HepG2 (cell line): ENCODE results near the gene MRM1. TPM values are rescaled to one million over a fixed set of nuclear protein-coding genes. Genes with fewer than 3 reads are reported as not detected.

Experiments used
- AFF4 ChIP-seq: sonication (generic); formaldehyde crosslinking; IDR thresholded peaks from 2 replicates; pipeline ENCODE4 v1.4.0; 2020; ENCODE audit warnings: missing genetic modification reagents
- AKAP8 ChIP-seq: sonication (generic); formaldehyde crosslinking; IDR thresholded peaks from 2 replicates; pipeline ENCODE4 v1.5.1; 2020; ENCODE audit warnings: mild to moderate bottlenecking, missing genetic modification reagents
- ELK4 ChIP-seq: sonication (generic); formaldehyde crosslinking; IDR thresholded peaks from 2 replicates; pipeline ENCODE4 v1.9.0; 2021; ENCODE audit warnings: missing genetic modification reagents, borderline replicate concordance
- FOXO4 ChIP-seq: sonication (generic); formaldehyde crosslinking; conservative IDR thresholded peaks from 2 replicates; pipeline ENCODE4 v1.8.1; 2023; ENCODE audit warnings: missing genetic modification reagents
- POLR2AphosphoS5 ChIP-seq: IDR thresholded peaks from 2 replicates; pipeline ENCODE4 v1.6.1; 2012; ENCODE audit warnings: low read depth, low read length
- PPARG ChIP-seq: conservative IDR thresholded peaks from 2 replicates; pipeline ENCODE4 v1.6.1; 2016; ENCODE audit warnings: missing biosample characterization, missing genetic modification reagents
- RCOR2 ChIP-seq: IDR thresholded peaks from 2 replicates; pipeline ENCODE4 v1.6.1; 2016; ENCODE audit warnings: missing biosample characterization, missing genetic modification reagents
- RFXAP ChIP-seq: sonication (generic); formaldehyde crosslinking; IDR thresholded peaks from 2 replicates; pipeline ENCODE4 v1.4.0; 2020; ENCODE audit warnings: missing genetic modification reagents, borderline replicate concordance
- SP140L ChIP-seq: sonication (generic); formaldehyde crosslinking; IDR thresholded peaks from 2 replicates; pipeline ENCODE4 v1.4.0; 2020; ENCODE audit warnings: missing genetic modification reagents, borderline replicate concordance
- TFDP1 ChIP-seq: IDR thresholded peaks from 2 replicates; pipeline ENCODE4 v1.6.1; 2016; ENCODE audit warnings: missing compliant biosample characterization, missing genetic modification reagents, borderline replicate concordance
- THYN1 ChIP-seq: sonication (generic); formaldehyde crosslinking; IDR thresholded peaks from 2 replicates; pipeline ENCODE4 v1.8.1; 2023; ENCODE audit warnings: low read depth, mild to moderate bottlenecking, moderate library complexity, missing genetic modification reagents, borderline replicate concordance
- ZBTB25 ChIP-seq: IDR thresholded peaks from 2 replicates; pipeline ENCODE4 v1.6.1; 2018; ENCODE audit warnings: missing genetic modification reagents
- ZNF460 ChIP-seq: sonication (generic); formaldehyde crosslinking; IDR thresholded peaks from 2 replicates; pipeline ENCODE4 v1.5.1; 2020; ENCODE audit warnings: missing genetic modification reagents, mild to moderate bottlenecking, borderline replicate concordance
- ZNF737 ChIP-seq: sonication (generic); formaldehyde crosslinking; IDR thresholded peaks from 2 replicates; pipeline ENCODE4 v1.5.0; 2020; ENCODE audit warnings: missing genetic modification reagents, mild to moderate bottlenecking, borderline replicate concordance
- ZNF746 ChIP-seq: sonication (generic); formaldehyde crosslinking; IDR thresholded peaks from 2 replicates; pipeline ENCODE4 v1.8.0; 2022; ENCODE audit warnings: mild to moderate bottlenecking, missing genetic modification reagents
- ZNF773 ChIP-seq: sonication (generic); formaldehyde crosslinking; IDR thresholded peaks from 2 replicates; pipeline ENCODE4 v1.4.0; 2020; ENCODE audit warnings: missing genetic modification reagents, borderline replicate concordance
- ZNF800 ChIP-seq: sonication (generic); formaldehyde crosslinking; IDR thresholded peaks from 2 replicates; pipeline ENCODE4 v1.4.0; 2020; ENCODE audit warnings: missing genetic modification reagents
- polyA plus RNA-seq, 8 experiments: library from polyadenylated mRNA; depleted of rRNA in 3 of 8; stranded (reverse) in 7 of 8; unstranded in 1 of 8; fragments of >200 nt; fragmentation: Illumina TruSeq in 4 of 8; extraction: Trizol in 4 of 8; gene quantifications; 2 replicates each; pipeline versions ENCODE4 v1.2.1 to v1.2.3, GENCODE V29; 2011 to 2016; ENCODE audit warnings: low read depth in 4 of 8, missing spikeins in 1 of 8, mixed read lengths in 1 of 8; ENCODE audit not compliant: insufficient read depth in 1 of 8
- total RNA-seq, 5 experiments: library from RNA; depleted of rRNA; stranded (reverse); fragments of >200 nt; fragmentation: Illumina TruSeq; extraction: Trizol; gene quantifications; 2 replicates each; pipeline ENCODE4 v1.2.3, GENCODE V29; 2016; ENCODE audit warnings: low read depth in 1 of 5

Gene MRM1
- total and polyA plus RNA-seq, 2 of the 13 experiments (the other 11 are each of a cell fraction or from before 2014, with no cell fraction given): 4.1 to 11.3 TPM

GRCh38 chr17:36591434-36592315, 9.7 kb upstream of the MRM1 start, which contains the start of gene DHRS11 (continued):
- 0 out of 2 replicates have a peak, but pooled peaks have one; percentile 28 for TF ChIP-seq ZNF773 (CRISPR knock-in tag)
- no peak for TF ChIP-seq FOXO4 (CRISPR knock-in tag)
- TF ChIP-seq RCOR2 (CRISPR knock-in tag): no peak
- TF ChIP-seq SP140L (CRISPR knock-in tag): no peak
- peak; percentile 67; the same call in 1 of the 2 replicates for TF ChIP-seq TFDP1 (CRISPR knock-in tag)
- TF ChIP-seq RFXAP (CRISPR knock-in tag): no peak
- TF ChIP-seq ZNF460 (CRISPR knock-in tag): no peak
- TF ChIP-seq ZNF737 (CRISPR knock-in tag): no peak
- no peak for TF ChIP-seq AKAP8
- no peak for TF ChIP-seq THYN1 (CRISPR knock-in tag)
- no peak for TF ChIP-seq ELK4 (CRISPR knock-in tag)
- peak; percentile 66 for TF ChIP-seq POLR2AphosphoS5
- TF ChIP-seq ZBTB25 (CRISPR knock-in tag): no peak
- TF ChIP-seq AFF4: no peak
- TF ChIP-seq ZNF746 (CRISPR knock-in tag): no peak
- no peak for TF ChIP-seq ZNF800 (CRISPR knock-in tag)
- TF ChIP-seq PPARG (CRISPR knock-in tag): no peak
